Endothelial cell (in vitro differentiated cells): ENCODE data around the gene DBN1. TPM values are rescaled to one million over a fixed set of nuclear protein-coding genes. Genes with fewer than 3 reads are reported as not detected.
A peak's percentile ranks its signal among the peaks of the same experiment; 100 is the strongest.

Source experiments
- DNase-seq: peaks from one replicate; pipeline ENCODE4 v3.0.0; 2021; ENCODE audit warnings: low spot score
- H3K27ac Mint-ChIP-seq: one replicate; pipeline ENCODE4 v1.8.0; 2021; ENCODE audit warnings: mixed read lengths, inconsistent platforms; ENCODE audit not compliant: unreplicated experiment
- H3K27me3 Mint-ChIP-seq: one replicate; pipeline ENCODE4 v1.8.0; 2021; ENCODE audit warnings: mild to moderate bottlenecking, moderate library complexity, mixed read lengths, inconsistent platforms; ENCODE audit not compliant: unreplicated experiment
- H3K36me3 Mint-ChIP-seq: one replicate; pipeline ENCODE4 v1.8.0; 2021; ENCODE audit warnings: mild to moderate bottlenecking, low read depth, mixed read lengths, inconsistent platforms; ENCODE audit not compliant: unreplicated experiment
- H3K4me1 Mint-ChIP-seq: one replicate; pipeline ENCODE4 v1.8.0; 2021; ENCODE audit warnings: mild to moderate bottlenecking, mixed read lengths, inconsistent platforms; ENCODE audit not compliant: unreplicated experiment
- H3K4me3 Mint-ChIP-seq: one replicate; pipeline ENCODE4 v1.8.0; 2021; ENCODE audit warnings: mild to moderate bottlenecking, mixed read lengths, inconsistent platforms; ENCODE audit not compliant: unreplicated experiment
- H3K9me3 Mint-ChIP-seq: one replicate; pipeline ENCODE4 v1.8.0; 2021; ENCODE audit warnings: mixed read lengths, inconsistent platforms; ENCODE audit not compliant: unreplicated experiment
- total RNA-seq: library from RNA; stranded (reverse); fragmentation: NEBNext Ultra II Directional; extraction: Animal tissue kit (Norgen Biotek cat#: 25700); gene quantifications from one replicate; pipeline ENCODE4 v1.2.1, GENCODE V29; 2021; ENCODE audit not compliant: unreplicated experiment
- TF ChIP-seq, protein P1 (sequence below): fragments of 200-600 bp; sonication (generic); IDR thresholded peaks from one replicate; pipeline ENCODE4 v1.5.0; 2021; ENCODE audit warnings: antibody characterized with exemption; ENCODE audit not compliant: unreplicated experiment

DBN1 gene
- total RNA-seq, 1 donor from 2014 or later = 315 TPM

DNA sequence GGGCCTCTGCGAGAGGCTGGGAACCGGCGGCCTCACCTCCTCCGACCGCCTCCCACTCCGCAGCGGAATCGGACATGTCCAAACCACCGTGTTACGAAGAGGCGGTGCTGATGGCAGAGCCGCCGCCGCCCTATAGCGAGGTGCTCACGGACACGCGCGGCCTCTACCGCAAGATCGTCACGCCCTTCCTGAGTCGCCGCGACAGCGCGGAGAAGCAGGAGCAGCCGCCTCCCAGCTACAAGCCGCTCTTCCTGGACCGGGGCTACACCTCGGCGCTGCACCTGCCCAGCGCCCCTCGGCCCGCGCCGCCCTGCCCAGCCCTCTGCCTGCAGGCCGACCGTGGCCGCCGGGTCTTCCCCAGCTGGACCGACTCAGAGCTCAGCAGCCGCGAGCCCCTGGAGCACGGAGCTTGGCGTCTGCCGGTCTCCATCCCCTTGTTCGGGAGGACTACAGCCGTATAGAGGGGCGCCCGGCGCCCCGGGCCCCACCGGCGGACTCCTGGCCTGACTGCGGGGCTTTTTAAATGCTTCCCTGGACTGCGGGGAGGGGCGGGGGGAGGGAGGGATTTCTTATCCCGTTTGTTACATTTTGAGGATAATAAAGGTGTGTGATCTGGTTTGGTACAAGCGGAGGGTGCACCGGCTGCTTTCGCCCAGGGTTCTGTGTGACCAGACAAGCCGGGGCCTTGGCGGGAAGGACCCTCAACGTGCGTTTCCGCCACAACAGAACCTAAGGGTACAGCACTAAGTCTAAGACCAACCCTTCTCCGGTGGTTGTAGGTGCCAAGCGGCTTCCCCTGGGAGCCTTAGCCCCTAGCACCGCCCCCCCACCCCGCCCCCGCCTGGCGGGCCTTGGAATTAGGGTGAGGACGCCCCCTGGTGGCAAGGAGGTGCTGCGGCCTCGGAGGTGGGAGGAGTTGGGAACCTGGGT is 17.5 kb downstream of the DBN1 start:
- Mint-ChIP-seq H3K27ac (peak overlapping the region; percentile 70), H3K36me3 (peaks cover 3% of the 10 kb centered on the region), H3K9me3 (no peaks in the 10 kb centered on the region), H3K27me3 (peaks cover 21% of the 10 kb centered on the region), H3K4me1 (peaks cover 7% of the 10 kb centered on the region), H3K4me3 (peak overlapping the region; percentile 84)
- TF ChIP-seq, protein P1, sequence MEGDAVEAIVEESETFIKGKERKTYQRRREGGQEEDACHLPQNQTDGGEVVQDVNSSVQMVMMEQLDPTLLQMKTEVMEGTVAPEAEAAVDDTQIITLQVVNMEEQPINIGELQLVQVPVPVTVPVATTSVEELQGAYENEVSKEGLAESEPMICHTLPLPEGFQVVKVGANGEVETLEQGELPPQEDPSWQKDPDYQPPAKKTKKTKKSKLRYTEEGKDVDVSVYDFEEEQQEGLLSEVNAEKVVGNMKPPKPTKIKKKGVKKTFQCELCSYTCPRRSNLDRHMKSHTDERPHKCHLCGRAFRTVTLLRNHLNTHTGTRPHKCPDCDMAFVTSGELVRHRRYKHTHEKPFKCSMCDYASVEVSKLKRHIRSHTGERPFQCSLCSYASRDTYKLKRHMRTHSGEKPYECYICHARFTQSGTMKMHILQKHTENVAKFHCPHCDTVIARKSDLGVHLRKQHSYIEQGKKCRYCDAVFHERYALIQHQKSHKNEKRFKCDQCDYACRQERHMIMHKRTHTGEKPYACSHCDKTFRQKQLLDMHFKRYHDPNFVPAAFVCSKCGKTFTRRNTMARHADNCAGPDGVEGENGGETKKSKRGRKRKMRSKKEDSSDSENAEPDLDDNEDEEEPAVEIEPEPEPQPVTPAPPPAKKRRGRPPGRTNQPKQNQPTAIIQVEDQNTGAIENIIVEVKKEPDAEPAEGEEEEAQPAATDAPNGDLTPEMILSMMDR = peak; percentile 97
- peak; percentile 99 for DNase-seq

DNA sequence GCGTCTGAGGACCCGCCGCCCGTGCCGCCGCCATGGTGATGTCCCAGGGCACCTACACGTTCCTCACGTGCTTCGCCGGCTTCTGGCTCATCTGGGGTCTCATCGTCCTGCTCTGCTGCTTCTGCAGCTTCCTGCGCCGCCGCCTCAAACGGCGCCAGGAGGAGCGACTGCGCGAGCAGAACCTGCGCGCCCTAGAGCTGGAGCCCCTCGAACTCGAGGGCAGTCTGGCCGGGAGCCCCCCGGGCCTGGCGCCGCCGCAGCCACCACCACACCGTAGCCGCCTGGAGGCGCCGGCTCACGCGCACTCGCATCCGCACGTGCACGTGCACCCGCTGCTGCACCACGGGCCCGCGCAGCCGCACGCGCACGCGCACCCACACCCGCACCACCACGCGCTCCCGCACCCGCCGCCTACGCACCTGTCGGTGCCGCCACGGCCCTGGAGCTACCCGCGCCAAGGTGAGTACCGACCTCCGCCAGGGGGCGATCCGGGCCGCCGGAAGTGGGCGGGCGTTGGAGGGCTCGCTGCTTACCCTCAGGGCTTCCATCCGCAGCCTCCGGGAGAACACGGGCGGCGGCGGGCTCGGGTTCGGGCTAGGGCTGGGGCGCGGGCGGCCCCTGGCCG is 18.3 kb downstream of the DBN1 start:
- Mint-ChIP-seq H3K4me3 (no peak overlapping the region), H3K27ac (no peak overlapping the region)
- DNase-seq = peak; percentile 87

DNA sequence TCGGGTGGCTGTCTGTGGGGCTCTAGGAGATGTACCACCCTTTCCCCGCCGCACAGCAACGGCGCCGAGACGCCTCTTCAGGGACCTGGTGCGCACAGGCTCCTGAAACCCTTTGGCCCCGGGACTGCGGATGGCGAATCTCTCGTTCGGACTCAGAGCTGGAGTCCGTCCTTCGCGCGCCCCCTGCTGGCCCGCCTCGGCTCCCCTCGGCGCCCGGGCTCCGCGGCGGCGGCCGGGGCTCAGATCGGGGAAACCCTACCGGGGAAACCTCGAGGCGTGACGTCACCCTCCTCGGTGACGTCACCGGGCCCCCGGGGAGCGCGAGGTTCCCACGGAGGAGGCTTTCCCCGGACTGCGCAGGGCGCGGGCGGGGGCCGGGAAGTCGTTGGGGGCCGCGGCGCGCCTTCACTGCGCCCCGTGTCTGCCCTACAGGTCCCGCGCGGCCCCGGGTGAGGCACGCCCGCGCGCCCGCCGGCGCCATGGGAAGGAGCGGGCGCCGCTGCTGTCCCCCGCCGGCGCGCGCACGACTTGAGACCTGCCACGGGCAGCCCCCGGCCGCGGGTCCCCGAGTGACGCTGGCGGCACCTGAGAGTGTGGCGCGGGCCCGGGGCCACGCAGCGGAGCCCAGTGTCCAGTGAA is 18.9 kb downstream of the DBN1 start:
- H3K4me1 Mint-ChIP-seq = peaks cover 7% of the 10 kb centered on the region
- no peak overlapping the region for H3K27ac Mint-ChIP-seq
- peak; percentile 99 for DNase-seq
- no peak overlapping the region for H3K4me3 Mint-ChIP-seq
- H3K36me3 Mint-ChIP-seq = peaks cover 3% of the 10 kb centered on the region
- H3K27me3 Mint-ChIP-seq = peaks cover 24% of the 10 kb centered on the region
- TF ChIP-seq, protein P1 = peak; percentile 90
- H3K9me3 Mint-ChIP-seq = no peaks in the 10 kb centered on the region

More for the DNA sequence above, 18.3 kb downstream of the DBN1 start:
- TF ChIP-seq, protein P1 = peak; percentile 78
- Mint-ChIP-seq H3K4me1 (peaks cover 7% of the 10 kb centered on the region), H3K27me3 (peaks cover 22% of the 10 kb centered on the region), H3K9me3 (no peaks in the 10 kb centered on the region), H3K36me3 (peaks cover 3% of the 10 kb centered on the region)

DNA sequence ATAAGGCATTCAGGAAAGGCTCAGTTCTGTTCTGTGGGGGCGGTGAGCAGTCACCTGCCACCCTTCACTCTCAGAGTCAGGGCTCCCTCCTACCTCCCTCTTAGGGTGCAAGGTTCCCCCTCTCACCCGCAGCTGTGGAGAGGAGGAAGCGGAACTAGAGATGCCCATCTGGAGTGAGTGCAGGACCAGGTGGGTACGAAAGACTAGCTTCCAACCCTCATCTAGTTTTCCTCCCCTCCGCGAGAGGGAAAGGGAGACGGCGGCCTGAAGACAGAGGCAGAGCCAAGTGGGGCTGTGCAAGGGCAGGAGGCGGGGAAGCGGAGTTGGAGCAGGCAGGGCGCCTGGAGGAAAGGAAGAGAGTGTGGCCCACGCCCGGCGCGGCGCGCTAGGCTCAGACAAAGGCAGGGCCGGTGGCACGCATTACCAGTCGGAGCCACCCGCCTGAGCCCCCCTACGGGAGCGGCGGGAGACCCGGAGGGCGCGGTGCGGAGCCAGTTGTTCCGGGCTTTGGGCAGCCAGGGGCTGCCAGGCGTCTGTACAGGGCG is 19.5 kb downstream of the DBN1 start:
- TF ChIP-seq, protein P1 = no peak
- Mint-ChIP-seq H3K36me3 (peaks cover 3% of the 10 kb centered on the region), H3K9me3 (no peaks in the 10 kb centered on the region), H3K27me3 (peaks cover 24% of the 10 kb centered on the region), H3K4me3 (peak overlapping the region; percentile 80), H3K4me1 (peaks cover 7% of the 10 kb centered on the region), H3K27ac (no peak overlapping the region)
- no peak for DNase-seq
